Peyer's patch (tissue), 4 donors: Measurements from ENCODE around the gene HAUS5.

Experiments
- POLR2A ChIP-seq, 2 donors: fragments of 450-650 bp; IDR thresholded peaks; one replicate each; pipeline ENCODE4 v1.5.1; 2017; ENCODE audit warnings: antibody characterized with exemption in 2 of 2, mild to moderate bottlenecking in 2 of 2, moderate library complexity in 2 of 2
- TF ChIP-seq, protein P1 (sequence below), 6 experiments: fragments of 450-650 bp in 4 of 6; fragments of 200-600 bp in 2 of 6; sonication (generic) in 1 of 6; IDR thresholded peaks; one replicate each; pipeline ENCODE4 v1.5.1; 2017 to 2019; ENCODE audit warnings: antibody characterized with exemption in 6 of 6, mild to moderate bottlenecking in 3 of 6, moderate library complexity in 1 of 6

DNA sequence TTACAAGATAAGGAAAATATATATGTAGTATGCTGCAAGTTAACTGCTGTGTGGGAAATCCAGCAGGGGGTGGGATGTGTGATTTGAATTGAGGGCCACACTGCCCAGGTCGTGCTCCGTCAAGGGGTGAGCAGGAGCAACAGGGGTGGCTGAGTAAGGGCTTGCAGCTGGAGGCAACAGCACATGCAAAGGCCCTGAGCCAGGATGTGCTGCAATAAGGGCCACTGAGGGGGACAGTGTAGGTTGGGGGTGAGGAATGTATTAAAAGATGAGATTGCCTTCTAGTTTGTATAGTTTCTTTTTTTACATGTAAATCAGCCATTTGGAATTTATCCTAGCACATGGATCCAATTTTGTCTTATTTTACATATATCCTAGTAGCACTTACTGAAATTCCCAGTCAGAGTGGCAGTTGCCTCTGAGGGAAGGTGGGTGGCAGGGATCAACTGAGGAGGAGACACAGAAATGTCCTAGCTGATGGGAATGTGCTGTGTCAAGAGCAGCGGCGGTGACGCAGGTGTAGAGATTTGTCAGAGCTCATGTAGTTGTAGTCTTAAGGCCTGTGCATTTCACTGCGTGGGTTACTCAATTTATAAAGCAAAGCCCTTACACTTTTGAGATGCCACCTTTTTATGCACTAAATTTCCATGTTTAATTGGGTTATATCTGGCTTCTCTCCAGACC, 10.9 kb downstream of the HAUS5 start:
- TF ChIP-seq, protein P1, sequence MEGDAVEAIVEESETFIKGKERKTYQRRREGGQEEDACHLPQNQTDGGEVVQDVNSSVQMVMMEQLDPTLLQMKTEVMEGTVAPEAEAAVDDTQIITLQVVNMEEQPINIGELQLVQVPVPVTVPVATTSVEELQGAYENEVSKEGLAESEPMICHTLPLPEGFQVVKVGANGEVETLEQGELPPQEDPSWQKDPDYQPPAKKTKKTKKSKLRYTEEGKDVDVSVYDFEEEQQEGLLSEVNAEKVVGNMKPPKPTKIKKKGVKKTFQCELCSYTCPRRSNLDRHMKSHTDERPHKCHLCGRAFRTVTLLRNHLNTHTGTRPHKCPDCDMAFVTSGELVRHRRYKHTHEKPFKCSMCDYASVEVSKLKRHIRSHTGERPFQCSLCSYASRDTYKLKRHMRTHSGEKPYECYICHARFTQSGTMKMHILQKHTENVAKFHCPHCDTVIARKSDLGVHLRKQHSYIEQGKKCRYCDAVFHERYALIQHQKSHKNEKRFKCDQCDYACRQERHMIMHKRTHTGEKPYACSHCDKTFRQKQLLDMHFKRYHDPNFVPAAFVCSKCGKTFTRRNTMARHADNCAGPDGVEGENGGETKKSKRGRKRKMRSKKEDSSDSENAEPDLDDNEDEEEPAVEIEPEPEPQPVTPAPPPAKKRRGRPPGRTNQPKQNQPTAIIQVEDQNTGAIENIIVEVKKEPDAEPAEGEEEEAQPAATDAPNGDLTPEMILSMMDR (IDR thresholded peaks at IDR 0.05): no peak
- TF ChIP-seq POLR2A (IDR thresholded peaks at IDR 0.05): no peak
